HG02623 (cell line): ENCODE measurements around the gene GLB1L3.
"Not testable (repeated sequence)": the region's sequence is repeated elsewhere in the genome, so short reads cannot be mapped to it uniquely, and the experiment has no call there.

Experiments
- ATAC-seq: cut with Tn5 transposase; IDR thresholded peaks from one replicate; pipeline ENCODE4 v1.9.1; 2021; ENCODE audit warnings: moderate library complexity; ENCODE audit not compliant: unreplicated experiment

The GLB1L3 gene

GRCh38 chr11:134340354-134340964 lies 64.3 kb downstream of the GLB1L3 start:
- ATAC-seq: no peak

GRCh38 chr11:134341805-134342571 lies 65.8 kb downstream of the GLB1L3 start:
- ATAC-seq: no peak

GRCh38 chr11:134342572-134343340 lies 66.6 kb downstream of the GLB1L3 start:
- ATAC-seq: no peak

- ATAC-seq: no peak
Measured at GRCh38 chr11:134343646-134344045, 67.5 kb downstream of the GLB1L3 start.

GRCh38 chr11:134344497-134345236 lies 68.5 kb downstream of the GLB1L3 start:
- ATAC-seq: not testable (repeated sequence)

GRCh38 chr11:134345237-134345550 lies 69.0 kb downstream of the GLB1L3 start:
- no peak for ATAC-seq

GRCh38 chr11:134346101-134346975 lies 70.2 kb downstream of the GLB1L3 start:
- no peak for ATAC-seq

- no peak for ATAC-seq
Measured at GRCh38 chr11:134346976-134347350, 70.8 kb downstream of the GLB1L3 start.

GRCh38 chr11:134347441-134347840 lies 71.3 kb downstream of the GLB1L3 start:
- no peak for ATAC-seq

- no peak for ATAC-seq
Measured at GRCh38 chr11:134349109-134349801, 73.1 kb downstream of the GLB1L3 start.

GRCh38 chr11:134349802-134350355 lies 73.7 kb downstream of the GLB1L3 start:
- ATAC-seq: no peak

- no peak for ATAC-seq
Measured at GRCh38 chr11:134350381-134350780, 74.2 kb downstream of the GLB1L3 start.

- no peak for ATAC-seq
Measured at GRCh38 chr11:134352111-134352510, 75.9 kb downstream of the GLB1L3 start.

GRCh38 chr11:134355136-134355535 lies 79.0 kb downstream of the GLB1L3 start:
- no peak for ATAC-seq

GRCh38 chr11:134355656-134356055 lies 79.5 kb downstream of the GLB1L3 start:
- ATAC-seq: no peak

- ATAC-seq: no peak
Measured at GRCh38 chr11:134356656-134357544, 80.7 kb downstream of the GLB1L3 start.

GRCh38 chr11:134357545-134357839 lies 81.3 kb downstream of the GLB1L3 start:
- ATAC-seq: no peak

GRCh38 chr11:134358165-134358855 lies 82.1 kb downstream of the GLB1L3 start:
- ATAC-seq: no peak
